ENCODE results near the gene COL15A1.

- TF ChIP-seq EZH2 (IDR thresholded peaks at IDR 0.05; ENCODE audit: low read depth, low read length, severe bottlenecking): no peak
- no peak for TF ChIP-seq CTCF (IDR thresholded peaks at IDR 0.05; ENCODE audit: control extremely low read depth in 1 of 3, insufficient read depth in 1 of 3, low read depth in 1 of 3, low read length in 3 of 3)
- TF ChIP-seq POLR2A (IDR thresholded peaks at IDR 0.05; ENCODE audit: control extremely low read depth in 1 of 2, low read depth in 2 of 2, low read length in 2 of 2): no peak
- TF ChIP-seq ATF3 (IDR thresholded peaks at IDR 0.05; ENCODE audit: insufficient read depth, low read depth, low read length): no peak
- TF ChIP-seq JUND (IDR thresholded peaks at IDR 0.05; ENCODE audit: low read length): no peak
- no peak for TF ChIP-seq CBX8 (IDR thresholded peaks at IDR 0.05; ENCODE audit: borderline replicate concordance, low read depth, low read length)
These were observed 32.7 kb upstream of the COL15A1 start for GRCh38 chr9:98911042-98911441.

Data from H1 (cell line).